SIG-M5 treated with dmso at 0.1 percent for 504 hours (cell line): ENCODE results near the gene CTXN3.

Source experiments
- DNase-seq: peaks from one replicate; lab custom pipeline; 2025; ENCODE audit not compliant: unreplicated experiment; lab: John Stamatoyannopoulos, UW

Gene CTXN3

GRCh38 chr5:127697894-127698600, 49.2 kb downstream of the CTXN3 start:
- DNase-seq: no peak

GRCh38 chr5:127699416-127699815, 50.5 kb downstream of the CTXN3 start:
- no peak for DNase-seq

DNA sequence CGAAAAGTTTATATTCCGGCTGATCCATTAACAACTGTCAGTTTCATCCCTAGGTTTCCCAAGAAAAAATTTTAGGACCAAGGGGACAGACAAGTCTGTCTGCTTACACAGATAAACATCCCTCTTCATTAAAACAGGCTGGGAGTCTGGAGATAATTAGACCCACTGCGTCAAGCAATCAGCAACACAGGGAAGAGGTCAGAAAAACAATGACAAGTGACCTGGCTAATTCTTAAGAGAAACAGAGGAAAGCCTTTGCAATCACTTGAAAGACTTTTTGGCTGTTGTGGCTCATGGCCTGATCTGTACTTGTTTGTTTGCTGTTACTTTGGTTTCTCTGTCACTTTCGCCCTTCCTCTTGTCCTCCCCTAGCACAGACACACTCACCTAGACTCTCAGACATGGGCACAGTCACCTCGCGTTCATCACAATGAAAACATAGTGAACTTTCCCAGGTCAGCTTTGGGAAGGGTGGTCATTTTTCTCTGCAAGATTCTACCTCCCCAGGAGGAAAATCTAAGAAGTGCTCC, 51.4 kb downstream of the CTXN3 start:
- no peak for DNase-seq

DNA sequence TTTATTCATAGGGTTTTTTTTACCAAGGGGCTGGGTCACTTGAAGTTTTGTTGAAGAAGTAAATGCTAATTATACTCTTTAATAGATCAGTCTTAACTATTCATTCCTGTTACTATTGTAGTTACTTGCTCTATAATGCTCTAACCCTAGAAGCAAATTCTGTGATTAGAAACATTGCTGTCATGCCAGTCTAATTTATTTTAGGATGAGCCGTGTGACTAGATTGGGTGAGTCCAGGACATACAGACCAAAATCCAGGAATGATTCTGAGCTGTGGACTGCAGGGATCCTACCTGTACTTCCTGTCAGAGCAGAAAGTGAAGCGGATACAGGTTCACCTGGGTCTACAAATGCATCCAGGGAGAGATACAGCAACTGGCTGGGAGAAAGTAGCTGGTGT, 53.6 kb downstream of the CTXN3 start:
- DNase-seq: no peak

GRCh38 chr5:127702926-127703561, 54.2 kb downstream of the CTXN3 start, which contains the start of gene CCDC192:
Gene CCDC192, plus strand, starts transcription at chr5:127703391. Its CDS starts 55 bp downstream, at chr5:127703446.
- DNase-seq: no peak

DNA sequence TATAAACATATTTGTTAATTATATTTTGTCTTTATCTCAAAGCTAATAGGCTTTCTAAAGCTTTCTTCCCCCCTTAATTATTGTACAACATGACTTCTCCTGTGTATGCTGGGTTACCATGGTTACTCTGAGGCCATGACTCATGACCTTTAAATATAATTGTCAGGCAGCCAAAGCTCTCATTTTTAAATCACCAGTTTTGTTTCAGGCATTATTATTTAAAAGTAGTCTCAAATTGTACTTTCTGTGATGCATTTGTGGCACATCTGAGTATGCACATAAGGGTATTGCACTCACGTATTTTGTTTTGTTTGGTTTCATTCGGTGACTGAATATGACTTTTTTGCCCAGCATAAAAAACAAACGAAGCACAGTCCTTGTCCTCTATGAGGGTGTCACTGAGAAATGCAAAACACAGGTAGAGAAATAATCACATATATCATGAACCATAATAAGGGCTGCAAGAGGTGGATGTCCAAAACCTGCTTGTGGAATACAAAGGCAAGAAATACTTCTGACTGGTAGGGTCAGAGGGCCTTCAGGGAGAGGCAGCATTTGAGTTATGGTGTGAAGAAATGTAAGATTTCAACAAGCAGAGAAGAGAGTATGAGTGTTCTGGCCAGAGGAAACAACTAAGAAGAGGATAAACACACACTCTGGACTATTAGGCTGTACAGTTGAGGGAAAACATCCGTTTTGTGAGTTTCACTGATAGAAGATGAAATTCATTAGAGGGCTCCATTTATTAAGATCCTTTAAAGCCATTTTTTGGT, 56.4 kb downstream of the CTXN3 start:
- DNase-seq: no peak

GRCh38 chr5:127706691-127707090, 57.8 kb downstream of the CTXN3 start:
- no peak for DNase-seq

DNA sequence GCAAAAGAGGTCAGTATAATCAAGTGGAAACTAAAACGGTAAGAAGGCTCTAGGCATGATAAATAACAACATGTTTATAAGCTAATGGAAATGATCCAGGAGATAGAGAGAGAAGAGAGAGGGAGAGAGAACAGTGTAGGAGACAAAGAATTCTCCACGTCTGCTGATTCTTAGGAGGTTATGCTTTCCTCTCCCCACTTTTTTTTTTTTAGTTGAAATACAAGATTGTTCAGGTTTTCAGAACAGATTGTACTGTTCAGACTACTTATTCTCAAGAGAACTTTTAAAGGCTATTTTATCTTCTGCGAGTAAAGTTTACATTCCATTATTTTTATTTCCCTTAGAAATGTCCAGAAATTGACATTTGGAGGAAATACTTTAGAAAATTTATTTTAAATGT, 58.3 kb downstream of the CTXN3 start:
- no peak for DNase-seq
